Heart right ventricle (tissue), 16 donors: ENCODE results near the gene ARHGEF39. TPM values are rescaled to one million over a fixed set of nuclear protein-coding genes. Genes with fewer than 3 reads are reported as not detected.

Experiments
- ATAC-seq, 8 donors: fragments of 200-7000 bp; cut with Tn5 transposase; one replicate each; pipeline ENCODE4 v1.9.1; 2020; ENCODE audit warnings: mild to moderate bottlenecking in 8 of 8, moderate library complexity in 8 of 8, moderate number of reproducible peaks in 1 of 8
- DNase-seq, 2 donors: peaks; one replicate each; pipeline ENCODE4 v3.0.0-alpha.2; 2020
- H3K27ac ChIP-seq, 10 donors: fragments of 200-600 bp; sonication (generic) in 2 of 10; one replicate each; pipeline versions ENCODE4 v1.5.0 to v1.8.0; 2020 to 2022; ENCODE audit warnings: mild to moderate bottlenecking in 3 of 10
- H3K27me3 ChIP-seq, 7 donors: fragments of 200-600 bp; one replicate each; pipeline ENCODE4 v1.8.0; 2021 to 2022; ENCODE audit warnings: mild to moderate bottlenecking in 2 of 7
- H3K36me3 ChIP-seq, 9 donors: fragments of 200-600 bp; sonication (generic) in 1 of 9; one replicate each; pipeline versions ENCODE4 v1.5.0 to v1.8.0; 2020 to 2022; ENCODE audit warnings: mild to moderate bottlenecking in 2 of 9
- H3K4me1 ChIP-seq, 9 donors: fragments of 200-600 bp; sonication (generic) in 1 of 9; one replicate each; pipeline versions ENCODE4 v1.5.0 to v1.8.0; 2020 to 2022; ENCODE audit warnings: mild to moderate bottlenecking in 4 of 9
- H3K4me3 ChIP-seq, 10 donors: fragments of 200-600 bp; sonication (generic) in 2 of 10; one replicate each; pipeline versions ENCODE4 v1.5.0 to v1.8.0; 2020 to 2022; ENCODE audit warnings: mild to moderate bottlenecking in 7 of 10, moderate library complexity in 2 of 10
- H3K9me3 ChIP-seq, 11 donors: fragments of 200-600 bp in 10 of 11; sonication (generic) in 2 of 11; one replicate each; pipeline versions ENCODE4 v1.5.0 to v1.8.0; 2013 to 2022; ENCODE audit warnings: mild to moderate bottlenecking in 2 of 11, control low read depth in 1 of 11, moderate library complexity in 1 of 11
- CTCF ChIP-seq, 9 donors: fragments of 200-600 bp; sonication (generic) in 2 of 9; IDR thresholded peaks; one replicate each; pipeline versions ENCODE4 v1.5.0 to v1.8.0; 2021 to 2022; ENCODE audit warnings: antibody characterized with exemption in 9 of 9, mild to moderate bottlenecking in 5 of 9, moderate library complexity in 1 of 9
- WGBS, 2 donors: extraction: QIAGEN DNeasy Blood & Tissue Kit; methylation state at CpG; one replicate each; pipeline ENCODE4 v1.1.7; 2013; ENCODE audit warnings: inconsistent platforms in 1 of 2; 5-methylcytosine and 5-hydroxymethylcytosine counted together
- intact Hi-C, 10 donors: fragments of 100-400 bp; cut with DNase I; formaldehyde crosslinking; loops; one replicate each; pipeline versions ENCODE4 v1.11.1 to v1.14.2; 2022
- polyA plus RNA-seq, 2 donors: library from polyadenylated mRNA; stranded (reverse); fragments of 200-250 nt; gene quantifications; one replicate each; pipeline ENCODE4 v1.2.3, GENCODE V29; 2013
- total RNA-seq, 10 donors: library from RNA; stranded (reverse); fragmentation: NEBNext Ultra II Directional in 3 of 10; extraction: Animal tissue kit (Norgen Biotek cat#: 25700) in 3 of 10; gene quantifications; one replicate each; pipeline versions ENCODE4 v1.2.1 to v1.2.4, GENCODE V29; 2021 to 2023
- donor health status: Arrhythmogenic right ventricular cardiomyopathy.
- donor health status: ischemic (EF 13 %, LVEDD 7.1; RV severe dilation, severe dysfunction).
- donor health status: healthy with polysubstance abuse.
- donor health status: DM: no; HTN: yes; CAD: no.
- donor health status: DM: no; HTN: no; CAD: no.
- donor health status: ischemic (EF 25% LVEDD 6.9; RV normal size, moderate dysfunction).
- donor health status: ischemic (EF 25% LVEDD 5.7; RV mildly dilated, moderate dysfunction).
- donor health status: healthy.
- donor health status: DM: yes; HTN: yes; CAD: no.
- donor health status: Ischemic cardiomyopathy.
- donor health status: ischemic (EF 35%, LVEDD 5.7; RV mildly dilated, moderate dysfunction).
- donor health status: nonischemic (EF 11% LVEDD 7.7; RV severe dilation, severe dysfunction).
- donor health status: DM: yes; HTN: yes; CAD: no.
- donor health status: PGD.
- donor health status: ischemic (EF 29% LVEDD 5.4; RV normal size, mild dysfunction).
- donor health status: nonischemic (EF 23%, LVEDD 6.1; RV moderate dilation, normal function).

Gene ARHGEF39
- total and polyA plus RNA-seq, 12 donors = 0.09 to 1.3 (median 0.33) TPM; not detected in 2

- H3K27me3 ChIP-seq = no peaks in the 10 kb centered on the region
- TF ChIP-seq CTCF (IDR thresholded peaks at IDR 0.05) = no peak
- no peak overlapping the region for H3K4me3 ChIP-seq
- H3K9me3 ChIP-seq = no peaks in the 10 kb centered on the region
- H3K4me1 ChIP-seq = peaks cover 0 to 55% (median 0%) of the 10 kb centered on the region in 9 donors
- H3K27ac ChIP-seq = peak overlapping the region in 1 of 10 donors; percentile 65
- no peaks in the 10 kb centered on the region for H3K36me3 ChIP-seq
- no peak for DNase-seq
- intact Hi-C loops = no loop called here
- ATAC-seq = no peak
Measured at GRCh38 chr9:35635730-35636129, 29.3 kb downstream of the ARHGEF39 start.

GRCh38 chr9:35629597-35629996 is 35.4 kb downstream of the ARHGEF39 start:
- H3K27ac ChIP-seq = no peak overlapping the region
- WGBS, 2 donors = 83 to 86% methylated on average over 5 of the region's 5 CpGs
- H3K27me3 ChIP-seq = no peaks in the 10 kb centered on the region
- DNase-seq (no peak), ATAC-seq (no peak)
- no peak overlapping the region for H3K4me3 ChIP-seq
- H3K36me3 ChIP-seq = no peaks in the 10 kb centered on the region
- H3K9me3 ChIP-seq = no peaks in the 10 kb centered on the region
- peaks cover 0 to 4% (median 0%) of the 10 kb centered on the region in 9 donors for H3K4me1 ChIP-seq
- intact Hi-C loops = no loop called here
- TF ChIP-seq CTCF (IDR thresholded peaks at IDR 0.05) = no peak

- Histone ChIP-seq H3K9me3 (no peaks in the 10 kb centered on the region), H3K4me3 (no peak overlapping the region), H3K27ac (no peak overlapping the region), H3K27me3 (no peaks in the 10 kb centered on the region), H3K36me3 (no peaks in the 10 kb centered on the region), H3K4me1 (no peaks in the 10 kb centered on the region)
- TF ChIP-seq CTCF (IDR thresholded peaks at IDR 0.05) = no peak
- no peak for DNase-seq
- ATAC-seq = no peak
- intact Hi-C loops = no loop called here
- 95 to 96% methylated on average over 6 of the region's 6 CpGs for WGBS, 2 donors
Measured at GRCh38 chr9:35628389-35628991, 36.5 kb downstream of the ARHGEF39 start.

- Histone ChIP-seq H3K27ac (no peak overlapping the region), H3K4me3 (no peak overlapping the region), H3K4me1 (no peaks in the 10 kb centered on the region), H3K9me3 (no peaks in the 10 kb centered on the region), H3K27me3 (no peaks in the 10 kb centered on the region), H3K36me3 (no peaks in the 10 kb centered on the region)
- WGBS, 2 donors = 88 to 92% methylated on average over 2 of the region's 2 CpGs
- DNase-seq (no peak), ATAC-seq (no peak)
- intact Hi-C loops = no loop called here
- TF ChIP-seq CTCF (IDR thresholded peaks at IDR 0.05) = no peak
Measured at GRCh38 chr9:35627575-35627974, 37.4 kb downstream of the ARHGEF39 start.
